Neural progenitor cell (in vitro differentiated cells): Measurements from ENCODE around the gene BCKDK. TPM values are rescaled to one million over a fixed set of nuclear protein-coding genes. Genes with fewer than 3 reads are reported as not detected.

Source experiments
- DNase-seq: peaks from one replicate; pipeline ENCODE4 v3.0.0-alpha.2; 2016; ENCODE audit warnings: low spot score
- H2AFZ ChIP-seq: fragments of 200-600 bp; sonication (generic); replicated peaks from 2 replicates; pipeline ENCODE4 v1.6.1; 2016; ENCODE audit warnings: antibody characterized with exemption
- H3F3A ChIP-seq: fragments of 200-600 bp; sonication (generic); 2 replicates; pipeline ENCODE4 v1.6.1; 2016; ENCODE audit warnings: antibody characterized with exemption, low read depth
- H3K27ac ChIP-seq: fragments of 200-600 bp; sonication (generic); 2 replicates; pipeline ENCODE4 v1.5.1; 2016; ENCODE audit warnings: mild to moderate bottlenecking
- H3K27me3 ChIP-seq: fragments of 200-600 bp; sonication (generic); 2 replicates; pipeline ENCODE4 v1.6.1; 2016; ENCODE audit warnings: mild to moderate bottlenecking, moderate library complexity
- H3K36me3 ChIP-seq: fragments of 200-600 bp; sonication (generic); 2 replicates; pipeline ENCODE4 v1.5.1; 2016
- H3K4me1 ChIP-seq: fragments of 200-600 bp; sonication (generic); 2 replicates; pipeline ENCODE4 v1.6.1; 2016; ENCODE audit warnings: mixed run types
- H3K4me2 ChIP-seq: fragments of 200-600 bp; sonication (generic); 2 replicates; pipeline ENCODE4 v1.6.1; 2016
- H3K4me3 ChIP-seq: fragments of 200-600 bp; sonication (generic); 2 replicates; pipeline ENCODE4 v1.5.1; 2016
- H3K79me2 ChIP-seq: fragments of 200-600 bp; sonication (generic); 2 replicates; pipeline ENCODE4 v1.6.1; 2016; ENCODE audit warnings: low read depth
- H3K9ac ChIP-seq: fragments of 200-600 bp; sonication (generic); 2 replicates; pipeline ENCODE4 v1.6.1; 2016
- H3K9me3 ChIP-seq: fragments of 200-600 bp; sonication (generic); 2 replicates; pipeline ENCODE4 v1.5.1; 2016; ENCODE audit warnings: low read depth
- H4K20me1 ChIP-seq: fragments of 200-600 bp; sonication (generic); 2 replicates; pipeline ENCODE4 v1.6.1; 2016; ENCODE audit warnings: low read depth
- H3K27ac Mint-ChIP-seq: 3 replicates; pipeline ENCODE4 v1.8.0; 2021; ENCODE audit warnings: mixed read lengths
- H3K27me3 Mint-ChIP-seq: 2 replicates; pipeline ENCODE4 v1.8.0; 2022; ENCODE audit warnings: low read depth, mild to moderate bottlenecking, inconsistent platforms, moderate library complexity, mixed read lengths; ENCODE audit not compliant: insufficient read depth
- H3K36me3 Mint-ChIP-seq: 3 replicates; pipeline ENCODE4 v1.8.0; 2021; ENCODE audit warnings: mixed read lengths
- H3K4me1 Mint-ChIP-seq: 3 replicates; pipeline ENCODE4 v1.8.0; 2021; ENCODE audit warnings: mixed read lengths
- H3K4me3 Mint-ChIP-seq: 3 replicates; pipeline ENCODE4 v1.8.0; 2021; ENCODE audit warnings: mild to moderate bottlenecking, moderate library complexity, mixed read lengths
- H3K9me3 Mint-ChIP-seq: 3 replicates; pipeline ENCODE4 v1.8.0; 2020; ENCODE audit warnings: mixed read lengths
- CTCF ChIP-seq: fragments of 200-600 bp; sonication (generic); IDR thresholded peaks from 2 replicates; pipeline ENCODE4 v1.5.1; 2017; ENCODE audit warnings: antibody characterized with exemption, mild to moderate bottlenecking
- EZH2 ChIP-seq: fragments of 200-600 bp; sonication (generic); IDR thresholded peaks from 2 replicates; pipeline ENCODE4 v1.6.1; 2017; ENCODE audit warnings: antibody characterized with exemption, mild to moderate bottlenecking, moderate library complexity
- EZH2phosphoT487 ChIP-seq: fragments of 200-600 bp; sonication (generic); IDR thresholded peaks from 2 replicates; pipeline ENCODE4 v1.6.1; 2017; ENCODE audit warnings: antibody characterized with exemption
- total RNA-seq: library from RNA; depleted of rRNA; stranded (reverse); fragments of >200 nt; gene quantifications from 2 replicates; pipeline ENCODE4 v1.2.3, GENCODE V29; 2015; ENCODE audit warnings: low replicate concordance

The BCKDK gene
- total RNA-seq, 1 donor from 2014 or later = 19.8 TPM

GRCh38 chr16:31073142-31073969, 34.8 kb upstream of the BCKDK start:
- H3K36me3 Mint-ChIP-seq = peaks cover 12% of the 10 kb centered on the region
- H3K4me1 Mint-ChIP-seq = peaks cover 21% of the 10 kb centered on the region
- peak overlapping the region; percentile 82 for H3K9ac ChIP-seq
- H4K20me1 ChIP-seq = peaks cover 25% of the 10 kb centered on the region
- no peaks in the 10 kb centered on the region for H3K9me3 ChIP-seq
- H2AFZ ChIP-seq = peak overlapping the region; percentile 75
- H3K4me3 Mint-ChIP-seq = peak overlapping the region; percentile 99
- no peaks in the 10 kb centered on the region for H3K27me3 ChIP-seq
- H3K27ac Mint-ChIP-seq = peak overlapping the region; percentile 98
- no peaks in the 10 kb centered on the region for H3K36me3 ChIP-seq
- peak overlapping the region; percentile 68 for H3K27ac ChIP-seq
- H3K9me3 Mint-ChIP-seq = no peaks in the 10 kb centered on the region
- H3K4me1 ChIP-seq = peaks cover 14% of the 10 kb centered on the region
- H3F3A ChIP-seq = peaks cover 24% of the 10 kb centered on the region
- peaks cover 10% of the 10 kb centered on the region for H3K27me3 Mint-ChIP-seq
- no peak for TF ChIP-seq EZH2
- TF ChIP-seq EZH2phosphoT487 = no peak
- DNase-seq = peak; percentile 97
- H3K4me3 ChIP-seq = peak overlapping the region; percentile 77
- peaks cover 78% of the 10 kb centered on the region for H3K79me2 ChIP-seq
- H3K4me2 ChIP-seq = peak overlapping the region; percentile 91

DNA sequence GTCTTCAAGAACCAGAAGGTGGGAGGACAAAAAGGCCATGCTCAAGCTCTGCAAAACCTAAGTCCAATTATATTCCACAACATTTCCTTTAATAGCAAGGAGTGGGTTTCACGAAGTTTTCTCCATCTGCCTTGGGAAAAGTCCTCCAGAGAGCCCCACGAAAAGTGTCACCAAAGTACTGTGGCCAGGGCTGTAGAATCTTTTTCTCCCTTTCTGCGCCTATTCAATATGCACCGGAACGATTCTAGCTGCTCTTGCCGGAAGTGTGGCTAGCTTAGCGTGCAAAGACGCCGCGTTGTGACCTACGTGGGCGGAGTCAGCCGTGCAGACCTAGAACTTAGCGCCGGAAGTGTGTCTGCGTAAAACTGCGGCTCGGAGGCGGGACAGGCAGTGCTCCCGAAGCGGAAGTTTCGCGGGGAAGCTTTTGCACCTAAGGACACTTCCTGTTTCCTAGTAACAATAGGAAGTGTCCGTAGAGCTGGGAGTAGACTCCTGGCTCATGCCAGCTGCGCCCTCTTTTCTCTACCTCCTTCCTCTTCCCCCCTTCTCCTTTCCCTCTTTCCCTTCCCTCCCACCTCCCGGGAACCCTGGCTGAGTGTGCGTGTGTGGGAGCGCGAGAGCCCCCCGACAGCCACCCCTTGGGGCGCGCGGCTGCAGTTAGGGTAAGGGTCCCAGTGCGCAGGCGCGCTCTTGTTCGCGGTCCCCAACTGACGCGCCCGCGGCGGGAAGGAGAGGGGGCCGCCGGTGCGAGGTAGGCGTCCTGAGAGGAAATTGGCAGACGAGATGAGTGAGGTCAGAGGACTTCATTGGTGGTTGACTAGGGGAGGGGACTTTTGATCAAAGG, 34.0 kb upstream of the BCKDK start, which contains the start of the genes ZNF646 and ZNF668:
ZNF646 (plus strand) TSS at position 453 of the 844 bp plus-strand sequence. CDS start 1,903 bp downstream, outside the sequence.
ZNF668 (minus strand) TSS at position 271 of the 844 bp plus-strand sequence. CDS start 9,781 bp downstream, outside the sequence.
- H3K4me3 Mint-ChIP-seq = peak within 1 kb of the TSS; percentile 99
- Histone ChIP-seq H3K36me3 (no peaks in the 10 kb centered on the region), H3K4me2 (peak within 1 kb of the TSS; percentile 96), H3K9ac (peak within 1 kb of the TSS; percentile 82), H3K9me3 (no peaks in the 10 kb centered on the region), H3F3A (peaks cover 24% of the 10 kb centered on the region), H4K20me1 (peaks cover 24% of the 10 kb centered on the region), H3K4me3 (peak within 1 kb of the TSS; percentile 77), H3K27ac (peak within 1 kb of the TSS; percentile 89), H3K4me1 (peaks cover 14% of the 10 kb centered on the region), H3K27me3 (no peaks in the 10 kb centered on the region), H3K79me2 (peaks cover 70% of the 10 kb centered on the region), H2AFZ (peak within 1 kb of the TSS; percentile 77)
- H3K27me3 Mint-ChIP-seq = peaks cover 10% of the 10 kb centered on the region
- TF ChIP-seq EZH2phosphoT487 = no peak
- peak; percentile 100 for DNase-seq
- H3K9me3 Mint-ChIP-seq = no peaks in the 10 kb centered on the region
- peaks cover 21% of the 10 kb centered on the region for H3K4me1 Mint-ChIP-seq
- H3K36me3 Mint-ChIP-seq = peaks cover 18% of the 10 kb centered on the region
- peak within 1 kb of the TSS; percentile 98 for H3K27ac Mint-ChIP-seq

DNA sequence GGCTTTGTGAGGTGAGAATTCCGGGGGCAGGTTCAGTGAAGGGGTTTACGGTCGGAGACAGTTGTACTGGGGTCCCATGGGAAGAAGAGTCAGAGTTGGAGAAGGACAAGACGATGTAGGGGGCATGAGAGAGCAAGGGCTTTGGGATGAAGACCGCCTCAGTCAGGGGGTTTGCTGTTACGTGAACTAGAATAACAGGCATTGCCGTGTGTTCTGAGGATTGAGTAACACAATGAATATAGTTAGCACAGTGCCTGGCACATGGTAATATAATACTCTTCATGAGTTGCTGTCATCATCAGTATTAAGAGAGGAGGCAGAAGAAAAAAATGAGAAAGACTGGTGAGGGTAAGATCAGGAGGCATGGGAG, 33.4 kb upstream of the BCKDK start:
- Histone ChIP-seq H3K9me3 (no peaks in the 10 kb centered on the region), H3K9ac (peak overlapping the region; percentile 70), H4K20me1 (peaks cover 30% of the 10 kb centered on the region), H3K4me3 (peak overlapping the region; percentile 77), H2AFZ (peak overlapping the region; percentile 77), H3K4me2 (peak overlapping the region; percentile 96), H3K27ac (peak overlapping the region; percentile 89), H3K27me3 (no peaks in the 10 kb centered on the region), H3K36me3 (no peaks in the 10 kb centered on the region), H3K4me1 (peaks cover 14% of the 10 kb centered on the region), H3K79me2 (peaks cover 64% of the 10 kb centered on the region), H3F3A (peaks cover 24% of the 10 kb centered on the region)
- peaks cover 5% of the 10 kb centered on the region for H3K27me3 Mint-ChIP-seq
- H3K4me1 Mint-ChIP-seq = peaks cover 21% of the 10 kb centered on the region
- H3K4me3 Mint-ChIP-seq = peak overlapping the region; percentile 98
- DNase-seq = no peak
- H3K27ac Mint-ChIP-seq = peak overlapping the region; percentile 94
- no peak for TF ChIP-seq EZH2
- TF ChIP-seq CTCF = no peak
- no peak for TF ChIP-seq EZH2phosphoT487
- H3K9me3 Mint-ChIP-seq = no peaks in the 10 kb centered on the region
- H3K36me3 Mint-ChIP-seq = peaks cover 15% of the 10 kb centered on the region

- Histone ChIP-seq H3K36me3 (no peaks in the 10 kb centered on the region), H3K4me2 (no peak overlapping the region), H4K20me1 (peaks cover 44% of the 10 kb centered on the region), H3K27me3 (no peaks in the 10 kb centered on the region), H3K4me1 (peaks cover 14% of the 10 kb centered on the region), H3F3A (peaks cover 24% of the 10 kb centered on the region), H3K9ac (no peak overlapping the region), H2AFZ (no peak overlapping the region), H3K27ac (no peak overlapping the region), H3K9me3 (no peaks in the 10 kb centered on the region), H3K79me2 (peaks cover 48% of the 10 kb centered on the region), H3K4me3 (no peak overlapping the region)
- TF ChIP-seq EZH2 = no peak
- no peak for TF ChIP-seq CTCF
- TF ChIP-seq EZH2phosphoT487 = no peak
- peaks cover 19% of the 10 kb centered on the region for H3K36me3 Mint-ChIP-seq
- H3K27ac Mint-ChIP-seq = no peak overlapping the region
- H3K9me3 Mint-ChIP-seq = no peaks in the 10 kb centered on the region
- peak overlapping the region; percentile 98 for H3K4me3 Mint-ChIP-seq
- H3K4me1 Mint-ChIP-seq = peaks cover 21% of the 10 kb centered on the region
- peaks cover 8% of the 10 kb centered on the region for H3K27me3 Mint-ChIP-seq
- no peak for DNase-seq
Measured at GRCh38 chr16:31076319-31076718, 31.9 kb upstream of the BCKDK start.
